GM23248 (cell line): ENCODE data around the gene LOXHD1. TPM values are rescaled to one million over a fixed set of nuclear protein-coding genes. Genes with fewer than 3 reads are reported as not detected.

Experiments
- DNase-seq: peaks from one replicate; pipeline ENCODE4 v3.0.0-alpha.2; 2015
- H2AFZ ChIP-seq: fragments of 200-600 bp; sonication (generic); 2 replicates; pipeline ENCODE4 v1.6.1; 2016; ENCODE audit warnings: antibody characterized with exemption
- H3F3A ChIP-seq: fragments of 200-600 bp; sonication (generic); 2 replicates; pipeline ENCODE4 v1.6.1; 2016; ENCODE audit warnings: mild to moderate bottlenecking, antibody characterized with exemption, mixed run types; ENCODE audit not compliant: insufficient read depth
- H3K27ac ChIP-seq: fragments of 200-600 bp; sonication (generic); 2 replicates; pipeline ENCODE4 v1.5.1; 2016; ENCODE audit warnings: mild to moderate bottlenecking
- H3K27me3 ChIP-seq: fragments of 200-600 bp; sonication (generic); replicated peaks from 2 replicates; pipeline ENCODE4 v1.6.1; 2016; ENCODE audit warnings: mild to moderate bottlenecking; ENCODE audit not compliant: insufficient read depth
- H3K36me3 ChIP-seq: fragments of 200-600 bp; sonication (generic); 2 replicates; pipeline ENCODE4 v1.6.1; 2016; ENCODE audit warnings: low read depth, mild to moderate bottlenecking
- H3K4me1 ChIP-seq: fragments of 200-600 bp; sonication (generic); 2 replicates; pipeline ENCODE4 v1.6.1; 2016; ENCODE audit warnings: mild to moderate bottlenecking; ENCODE audit not compliant: insufficient read depth
- H3K4me2 ChIP-seq: fragments of 200-600 bp; sonication (generic); one replicate; pipeline ENCODE4 v1.6.1; 2016; ENCODE audit warnings: mild to moderate bottlenecking; ENCODE audit not compliant: unreplicated experiment
- H3K4me3 ChIP-seq: fragments of 200-600 bp; sonication (generic); 2 replicates; pipeline ENCODE4 v1.5.1; 2016; ENCODE audit warnings: mild to moderate bottlenecking
- H3K79me2 ChIP-seq: fragments of 200-600 bp; sonication (generic); 2 replicates; pipeline ENCODE4 v1.6.1; 2016; ENCODE audit warnings: mild to moderate bottlenecking; ENCODE audit not compliant: insufficient read depth
- H3K9ac ChIP-seq: fragments of 200-600 bp; sonication (generic); 2 replicates; pipeline ENCODE4 v1.6.1; 2016; ENCODE audit warnings: mild to moderate bottlenecking
- H3K9me2 ChIP-seq: fragments of 200-600 bp; sonication (generic); 2 replicates; pipeline ENCODE4 v1.6.1; 2016; ENCODE audit warnings: mixed run types, mild to moderate bottlenecking, moderate library complexity; ENCODE audit not compliant: insufficient read depth
- H3K9me3 ChIP-seq: fragments of 200-600 bp; sonication (generic); one replicate; pipeline ENCODE4 v1.6.1; 2017; ENCODE audit warnings: low read depth
- H4K20me1 ChIP-seq: fragments of 200-600 bp; sonication (generic); 2 replicates; pipeline ENCODE4 v1.6.0; 2016; ENCODE audit not compliant: insufficient read depth
- EZH2 ChIP-seq: fragments of 200-600 bp; sonication (generic); IDR thresholded peaks from 2 replicates; pipeline ENCODE4 v1.6.1; 2018; ENCODE audit warnings: antibody characterized with exemption, mild to moderate bottlenecking; ENCODE audit not compliant: insufficient read depth, poor library complexity, severe bottlenecking
- EZH2phosphoT487 ChIP-seq: fragments of 200-600 bp; sonication (generic); IDR thresholded peaks from 2 replicates; pipeline ENCODE4 v1.6.1; 2018; ENCODE audit warnings: antibody characterized with exemption, moderate library complexity, mild to moderate bottlenecking, low read depth; ENCODE audit not compliant: insufficient read depth
- WGBS, 2 experiments: methylation state at CpG; one replicate each; pipeline ENCODE4 v1.1.6; 2015 to 2017; ENCODE audit warnings: low lambda C conversion rate in 2 of 2, low coverage in 1 of 2; ENCODE audit errors: missing lambda C conversion rate in 2 of 2; 5-methylcytosine and 5-hydroxymethylcytosine counted together
- in situ Hi-C: fragments of 300-500 bp; cut with MboI; formaldehyde crosslinking; loops from 2 replicates; pipeline ENCODE4 v1.15.0; 2020
- polyA plus RNA-seq: library from polyadenylated mRNA; unstranded; fragments of >200 nt; fragmentation: Nextera tagmentation; extraction: Ambion mirVana; gene quantifications from 2 replicates; pipeline ENCODE4 v1.2.1, GENCODE V29; 2016
- total RNA-seq: library from RNA; depleted of rRNA; stranded (reverse); fragments of >200 nt; shearing (Covaris generic); gene quantifications from 2 replicates; pipeline ENCODE4 v1.2.3, GENCODE V29; 2014

Gene LOXHD1
- total and polyA plus RNA-seq, 2 experiments from 2014 or later: not detected

GRCh38 chr18:46433121-46433826 is 223.7 kb downstream of the LOXHD1 start:
- Histone ChIP-seq H3K4me1 (no peaks in the 10 kb centered on the region), H3K79me2 (no peaks in the 10 kb centered on the region), H3K27me3 (0 out of 2 replicates have a peak, but pooled peaks cover 4% of the 10 kb centered on the region), H2AFZ (no peak overlapping the region), H3K4me3 (no peak overlapping the region), H4K20me1 (no peaks in the 10 kb centered on the region), H3K27ac (no peak overlapping the region), H3K9me3 (no peaks in the 10 kb centered on the region), H3K9me2 (no peaks in the 10 kb centered on the region), H3K9ac (no peak overlapping the region), H3K4me2 (no peak overlapping the region), H3K36me3 (no peaks in the 10 kb centered on the region), H3F3A (no peaks in the 10 kb centered on the region)
- in situ Hi-C loops: no loop called here
- DNase-seq: no peak
- TF ChIP-seq EZH2: no peak
- 55 to 60% methylated on average over 21 to 35 of the region's 35 CpGs for WGBS, 2 experiments

DNA sequence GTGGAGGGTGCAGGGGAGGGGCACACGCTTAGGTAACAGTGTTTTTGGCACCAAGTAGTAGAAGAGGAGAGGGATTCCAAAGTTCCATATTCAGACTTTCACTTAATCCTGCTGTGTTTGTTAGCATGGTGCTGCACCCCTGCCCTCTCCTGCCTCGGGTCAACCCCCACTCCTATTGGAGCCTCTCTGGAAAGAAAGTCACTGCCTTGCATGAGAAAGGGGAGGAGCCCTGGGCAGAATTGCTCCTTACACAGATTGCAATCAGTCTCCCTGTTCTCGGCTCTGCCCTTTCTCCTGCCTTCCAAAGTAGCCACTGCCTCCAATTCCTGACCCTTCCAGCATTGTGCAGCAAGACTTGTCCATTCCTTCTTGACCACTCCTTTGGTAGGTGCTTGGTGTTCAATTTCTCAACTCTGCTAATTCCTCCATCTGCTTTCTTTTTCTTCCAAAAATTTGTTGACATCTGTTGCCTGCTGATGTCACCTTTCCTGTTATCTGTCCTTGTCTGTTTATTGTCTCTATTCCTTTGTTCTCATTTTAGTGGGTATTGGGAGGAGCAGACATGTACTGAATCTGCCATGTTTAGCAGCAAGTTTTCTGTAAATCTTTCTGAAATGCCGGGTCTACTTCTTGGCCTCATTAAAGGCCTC is 225.4 kb downstream of the LOXHD1 start:
- DNase-seq: no peak
- no peak overlapping the region for H3K9ac ChIP-seq
- H3F3A ChIP-seq: no peaks in the 10 kb centered on the region
- no peak overlapping the region for H2AFZ ChIP-seq
- no peak overlapping the region for H3K4me3 ChIP-seq
- H3K4me2 ChIP-seq: no peak overlapping the region
- H4K20me1 ChIP-seq: no peaks in the 10 kb centered on the region
- TF ChIP-seq EZH2phosphoT487 (no peak), EZH2 (no peak)
- no peaks in the 10 kb centered on the region for H3K36me3 ChIP-seq
- 0 out of 2 replicates have a peak, but pooled peaks cover 4% of the 10 kb centered on the region for H3K27me3 ChIP-seq
- no peaks in the 10 kb centered on the region for H3K79me2 ChIP-seq
- no peaks in the 10 kb centered on the region for H3K9me2 ChIP-seq
- in situ Hi-C loops: no loop called here
- no peaks in the 10 kb centered on the region for H3K9me3 ChIP-seq
- H3K27ac ChIP-seq: no peak overlapping the region
- WGBS, 2 experiments: 31 to 37% methylated on average over 4 of the region's 4 CpGs
- H3K4me1 ChIP-seq: no peaks in the 10 kb centered on the region

DNA sequence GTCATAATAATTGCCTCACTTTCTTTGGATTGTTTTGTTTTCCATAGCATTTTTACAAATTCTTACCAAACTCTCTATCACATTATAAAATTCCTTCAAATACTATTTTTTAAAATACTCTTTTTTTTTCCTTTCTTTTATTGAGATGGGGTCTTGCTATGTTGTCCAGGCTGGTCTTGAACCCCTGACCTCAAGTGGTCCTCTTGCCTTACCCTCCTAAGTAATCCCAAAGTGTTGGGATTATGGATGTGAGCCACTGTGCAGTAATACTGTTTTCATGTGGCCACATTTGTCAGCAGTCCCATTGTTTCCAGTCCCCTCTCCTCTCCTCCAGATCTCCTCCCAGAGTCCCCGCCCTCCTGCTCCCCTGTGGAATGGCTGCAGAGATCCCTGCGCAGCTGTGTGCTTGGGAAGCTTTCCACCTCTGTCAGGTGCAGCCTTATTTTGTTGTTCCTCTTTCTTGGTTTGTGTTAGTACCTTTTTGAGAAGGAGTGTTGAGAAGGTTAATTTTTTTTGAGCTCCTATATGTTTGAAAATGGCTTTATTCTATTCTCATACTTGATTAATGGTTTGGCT is 227.3 kb downstream of the LOXHD1 start:
- Histone ChIP-seq H3K9me2 (no peaks in the 10 kb centered on the region), H3K27ac (no peak overlapping the region), H3K4me1 (no peaks in the 10 kb centered on the region), H3K79me2 (no peaks in the 10 kb centered on the region), H3K9ac (no peak overlapping the region), H3K9me3 (no peaks in the 10 kb centered on the region), H3K36me3 (no peaks in the 10 kb centered on the region), H3K27me3 (peaks cover 4% of the 10 kb centered on the region; the same call in 1 of the 2 replicates), H3K4me3 (no peak overlapping the region), H4K20me1 (no peaks in the 10 kb centered on the region), H3K4me2 (no peak overlapping the region), H2AFZ (no peak overlapping the region), H3F3A (no peaks in the 10 kb centered on the region)
- WGBS, 2 experiments: 25% methylated on average over 2 of the region's 2 CpGs
- DNase-seq: no peak
- in situ Hi-C loops: no loop called here
- no peak for TF ChIP-seq EZH2
- TF ChIP-seq EZH2phosphoT487: no peak

DNA sequence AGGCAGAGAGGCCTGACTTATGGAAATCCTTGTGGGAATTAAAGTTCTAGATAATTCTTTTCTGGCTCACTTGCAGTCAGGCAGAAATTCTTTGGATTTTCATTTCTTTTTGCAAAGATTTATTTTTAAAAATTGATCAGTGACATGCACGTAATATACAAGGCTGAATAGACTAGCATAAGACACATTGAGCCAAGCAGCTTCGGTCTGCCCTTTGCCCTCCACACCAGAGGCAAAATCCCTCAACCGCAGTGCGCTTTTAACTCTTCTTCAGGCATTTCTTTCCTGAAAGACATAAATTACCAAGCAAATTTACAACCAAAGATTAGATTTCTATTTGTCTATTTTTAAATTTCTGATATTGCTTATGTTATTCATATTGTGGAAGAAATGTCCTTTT is 227.9 kb downstream of the LOXHD1 start:
- no peak for DNase-seq
- H2AFZ ChIP-seq: no peak overlapping the region
- no peaks in the 10 kb centered on the region for H3F3A ChIP-seq
- no peaks in the 10 kb centered on the region for H3K36me3 ChIP-seq
- WGBS, 2 experiments: 42 to 53% methylated on average over 4 of the region's 4 CpGs
- no peak for TF ChIP-seq EZH2
- no peak for TF ChIP-seq EZH2phosphoT487
- H3K4me2 ChIP-seq: no peak overlapping the region
- H3K9me3 ChIP-seq: no peaks in the 10 kb centered on the region
- H3K9me2 ChIP-seq: no peaks in the 10 kb centered on the region
- in situ Hi-C loops: no loop called here
- no peak overlapping the region for H3K4me3 ChIP-seq
- no peaks in the 10 kb centered on the region for H4K20me1 ChIP-seq
- no peaks in the 10 kb centered on the region for H3K4me1 ChIP-seq
- H3K27me3 ChIP-seq: peaks cover 4% of the 10 kb centered on the region
- H3K79me2 ChIP-seq: no peaks in the 10 kb centered on the region
- H3K27ac ChIP-seq: no peak overlapping the region
- no peak overlapping the region for H3K9ac ChIP-seq
